ENCODE data around the gene FUNDC2.

- TF ChIP-seq EP300 (IDR thresholded peaks at IDR 0.05), result no peak
- no peak for TF ChIP-seq CTCF (IDR thresholded peaks at IDR 0.05)
- TF ChIP-seq POLR2A (IDR thresholded peaks at IDR 0.05), result no peak
Measured at GRCh38 chrX:155000841-155001240, 25.8 kb upstream of the FUNDC2 start.
